Measurements from ENCODE around the gene ZNF695.

DNA sequence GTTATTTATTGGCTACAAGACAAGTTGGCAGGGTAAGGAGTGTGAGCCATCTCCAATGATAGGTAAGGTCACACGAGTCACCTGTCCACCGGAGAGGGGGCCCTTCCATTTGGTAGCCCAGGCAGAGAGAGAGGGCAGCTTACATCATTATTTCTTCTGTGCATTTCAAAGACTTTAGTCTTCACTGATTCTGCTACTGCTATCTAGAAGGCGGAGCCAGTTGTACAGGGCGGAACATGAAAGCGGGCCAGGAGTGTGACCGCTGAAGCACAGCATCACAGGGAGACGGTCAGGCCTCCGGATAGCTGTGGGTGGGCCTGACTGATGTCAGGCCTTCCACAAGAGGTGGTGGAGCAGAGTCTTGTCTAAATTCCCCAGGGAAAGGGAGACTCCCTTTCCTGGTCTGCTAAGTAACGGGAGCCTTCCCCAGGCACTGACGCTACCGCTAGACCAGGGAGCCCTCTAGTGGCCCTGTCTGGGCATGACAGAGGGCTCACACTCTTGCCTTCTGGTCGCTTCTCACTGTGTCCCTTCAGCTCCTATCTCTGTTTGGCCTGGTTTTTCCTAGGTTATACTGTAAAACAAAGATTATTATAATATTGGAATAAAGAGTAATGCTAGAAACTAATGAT lies 36.7 kb downstream of the ZNF695 start:
- no peak for TF ChIP-seq ETV6 (CRISPR knock-in tag; IDR thresholded peaks at IDR 0.05)
- TF ChIP-seq CBFB (CRISPR knock-in tag; IDR thresholded peaks at IDR 0.05; ENCODE audit: low read depth) = no peak
- TF ChIP-seq, protein P1, sequence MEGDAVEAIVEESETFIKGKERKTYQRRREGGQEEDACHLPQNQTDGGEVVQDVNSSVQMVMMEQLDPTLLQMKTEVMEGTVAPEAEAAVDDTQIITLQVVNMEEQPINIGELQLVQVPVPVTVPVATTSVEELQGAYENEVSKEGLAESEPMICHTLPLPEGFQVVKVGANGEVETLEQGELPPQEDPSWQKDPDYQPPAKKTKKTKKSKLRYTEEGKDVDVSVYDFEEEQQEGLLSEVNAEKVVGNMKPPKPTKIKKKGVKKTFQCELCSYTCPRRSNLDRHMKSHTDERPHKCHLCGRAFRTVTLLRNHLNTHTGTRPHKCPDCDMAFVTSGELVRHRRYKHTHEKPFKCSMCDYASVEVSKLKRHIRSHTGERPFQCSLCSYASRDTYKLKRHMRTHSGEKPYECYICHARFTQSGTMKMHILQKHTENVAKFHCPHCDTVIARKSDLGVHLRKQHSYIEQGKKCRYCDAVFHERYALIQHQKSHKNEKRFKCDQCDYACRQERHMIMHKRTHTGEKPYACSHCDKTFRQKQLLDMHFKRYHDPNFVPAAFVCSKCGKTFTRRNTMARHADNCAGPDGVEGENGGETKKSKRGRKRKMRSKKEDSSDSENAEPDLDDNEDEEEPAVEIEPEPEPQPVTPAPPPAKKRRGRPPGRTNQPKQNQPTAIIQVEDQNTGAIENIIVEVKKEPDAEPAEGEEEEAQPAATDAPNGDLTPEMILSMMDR (IDR thresholded peaks at IDR 0.05) = peak; percentile 82
- TF ChIP-seq ATF1 (CRISPR knock-in tag; IDR thresholded peaks at IDR 0.05) = no peak
- TF ChIP-seq TEAD4 (CRISPR knock-in tag; IDR thresholded peaks at IDR 0.05) = no peak
- TF ChIP-seq, protein P2, sequence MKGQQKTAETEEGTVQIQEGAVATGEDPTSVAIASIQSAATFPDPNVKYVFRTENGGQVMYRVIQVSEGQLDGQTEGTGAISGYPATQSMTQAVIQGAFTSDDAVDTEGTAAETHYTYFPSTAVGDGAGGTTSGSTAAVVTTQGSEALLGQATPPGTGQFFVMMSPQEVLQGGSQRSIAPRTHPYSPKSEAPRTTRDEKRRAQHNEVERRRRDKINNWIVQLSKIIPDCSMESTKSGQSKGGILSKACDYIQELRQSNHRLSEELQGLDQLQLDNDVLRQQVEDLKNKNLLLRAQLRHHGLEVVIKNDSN (CRISPR knock-in tag; IDR thresholded peaks at IDR 0.05) = no peak
- no peak for TF ChIP-seq ELF4 (CRISPR knock-in tag; IDR thresholded peaks at IDR 0.05; ENCODE audit: low read depth)
